Measurements from ENCODE around the gene NCK2.

Gene NCK2

DNA sequence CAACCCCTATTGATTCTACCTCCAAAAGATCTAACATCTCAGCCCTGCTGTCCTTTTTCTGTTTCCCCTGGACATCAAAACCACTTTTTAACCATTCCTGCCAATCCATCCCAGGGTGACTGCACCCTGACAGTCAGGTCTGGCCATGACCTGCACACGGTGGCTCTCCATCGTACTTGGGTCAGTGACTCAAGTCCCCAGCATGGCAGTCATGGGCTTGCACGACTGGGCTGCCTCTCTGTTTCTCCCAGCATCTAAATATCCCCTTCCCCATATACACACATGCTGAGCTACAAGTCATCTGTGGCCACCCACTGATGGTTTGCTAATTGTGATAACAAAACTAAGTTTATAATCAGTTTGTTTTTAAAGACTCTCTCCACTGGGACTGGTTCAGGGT is 6.6 kb downstream of the NCK2 start:
- H3K4me1 ChIP-seq (ENCODE audit: insufficient read depth, low read length, severe bottlenecking) = peaks cover 2% of the 10 kb centered on the region
- H3K4me2 ChIP-seq (ENCODE audit: low read length) = no peak overlapping the region
- TF ChIP-seq, protein P1, sequence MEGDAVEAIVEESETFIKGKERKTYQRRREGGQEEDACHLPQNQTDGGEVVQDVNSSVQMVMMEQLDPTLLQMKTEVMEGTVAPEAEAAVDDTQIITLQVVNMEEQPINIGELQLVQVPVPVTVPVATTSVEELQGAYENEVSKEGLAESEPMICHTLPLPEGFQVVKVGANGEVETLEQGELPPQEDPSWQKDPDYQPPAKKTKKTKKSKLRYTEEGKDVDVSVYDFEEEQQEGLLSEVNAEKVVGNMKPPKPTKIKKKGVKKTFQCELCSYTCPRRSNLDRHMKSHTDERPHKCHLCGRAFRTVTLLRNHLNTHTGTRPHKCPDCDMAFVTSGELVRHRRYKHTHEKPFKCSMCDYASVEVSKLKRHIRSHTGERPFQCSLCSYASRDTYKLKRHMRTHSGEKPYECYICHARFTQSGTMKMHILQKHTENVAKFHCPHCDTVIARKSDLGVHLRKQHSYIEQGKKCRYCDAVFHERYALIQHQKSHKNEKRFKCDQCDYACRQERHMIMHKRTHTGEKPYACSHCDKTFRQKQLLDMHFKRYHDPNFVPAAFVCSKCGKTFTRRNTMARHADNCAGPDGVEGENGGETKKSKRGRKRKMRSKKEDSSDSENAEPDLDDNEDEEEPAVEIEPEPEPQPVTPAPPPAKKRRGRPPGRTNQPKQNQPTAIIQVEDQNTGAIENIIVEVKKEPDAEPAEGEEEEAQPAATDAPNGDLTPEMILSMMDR (IDR thresholded peaks at IDR 0.05; ENCODE audit: low read length) = no peak
- no peak for TF ChIP-seq EZH2 (IDR thresholded peaks at IDR 0.05; ENCODE audit: borderline replicate concordance, low read length)
- no peaks in the 10 kb centered on the region for H3K79me2 ChIP-seq (ENCODE audit: insufficient read depth, low read length)
- no peak overlapping the region for H3K4me3 ChIP-seq (ENCODE audit: low read depth, low read length, poor library complexity, severe bottlenecking)
- no peak overlapping the region for H3K27ac ChIP-seq (ENCODE audit: low read depth, low read length, poor library complexity, severe bottlenecking)
- no peaks in the 10 kb centered on the region for H3K9me3 ChIP-seq (ENCODE audit: low read length)
- no peak overlapping the region for H3K9ac ChIP-seq (ENCODE audit: low read length)
- H2AFZ ChIP-seq (ENCODE audit: low read length) = no peak overlapping the region
- no peaks in the 10 kb centered on the region for H3K36me3 ChIP-seq (ENCODE audit: insufficient read depth, low read length)
- no peaks in the 10 kb centered on the region for H3K9me2 ChIP-seq (ENCODE audit: low read depth, low read length)
- no peaks in the 10 kb centered on the region for H4K20me1 ChIP-seq (ENCODE audit: insufficient read depth, low read length)
- H3F3A ChIP-seq (ENCODE audit: insufficient read depth, low read length) = no peaks in the 10 kb centered on the region; the same call in 1 of the 2 replicates
- peaks cover 3% of the 10 kb centered on the region; the same call in 1 of the 2 replicates for H3K27me3 ChIP-seq (ENCODE audit: insufficient read depth, low read length)

DNA sequence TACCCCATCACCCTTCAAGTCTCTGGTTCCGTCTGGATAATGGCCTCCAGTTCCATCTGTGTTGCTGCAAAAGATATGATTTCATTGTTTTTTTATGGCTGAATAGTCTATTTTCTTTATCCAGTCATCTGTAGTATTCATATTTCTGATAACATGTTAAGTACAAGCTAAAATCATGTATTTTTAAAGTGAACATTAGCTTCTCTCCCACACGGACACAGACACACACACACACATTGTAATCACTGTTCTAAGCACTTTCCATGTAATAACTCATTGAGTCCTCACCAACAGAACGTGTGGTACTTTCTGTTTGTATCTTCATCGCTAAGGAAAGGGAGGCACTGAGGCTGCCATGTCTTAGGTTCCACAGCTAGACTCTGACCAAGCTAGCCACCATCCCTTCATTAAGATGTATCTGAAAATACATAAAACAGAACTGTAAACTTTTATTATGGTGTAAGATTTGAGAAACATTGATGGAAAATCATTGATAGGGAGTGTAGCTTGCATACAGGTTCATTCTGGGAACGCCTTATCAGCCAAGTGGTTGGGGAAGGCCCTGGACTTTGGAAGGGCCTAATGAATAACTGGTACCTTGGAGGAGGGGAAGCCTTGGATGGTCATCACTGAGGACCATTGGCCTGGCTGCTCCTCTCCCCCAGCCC is 8.1 kb downstream of the NCK2 start:
- no peak for TF ChIP-seq EZH2 (IDR thresholded peaks at IDR 0.05; ENCODE audit: borderline replicate concordance, low read length)
- TF ChIP-seq, protein P1 (IDR thresholded peaks at IDR 0.05; ENCODE audit: low read length) = no peak
- no peaks in the 10 kb centered on the region for H4K20me1 ChIP-seq (ENCODE audit: insufficient read depth, low read length)
- no peaks in the 10 kb centered on the region for H3K27me3 ChIP-seq (ENCODE audit: insufficient read depth, low read length)
- no peaks in the 10 kb centered on the region for H3K9me3 ChIP-seq (ENCODE audit: low read length)
- H3K27ac ChIP-seq (ENCODE audit: low read depth, low read length, poor library complexity, severe bottlenecking) = no peak overlapping the region
- no peaks in the 10 kb centered on the region for H3K4me1 ChIP-seq (ENCODE audit: insufficient read depth, low read length, severe bottlenecking)
- no peak overlapping the region for H3K9ac ChIP-seq (ENCODE audit: low read length)
- no peaks in the 10 kb centered on the region for H3K9me2 ChIP-seq (ENCODE audit: low read depth, low read length)
- no peaks in the 10 kb centered on the region for H3F3A ChIP-seq (ENCODE audit: insufficient read depth, low read length)
- no peak overlapping the region for H3K4me3 ChIP-seq (ENCODE audit: low read depth, low read length, poor library complexity, severe bottlenecking)
- no peaks in the 10 kb centered on the region for H3K36me3 ChIP-seq (ENCODE audit: insufficient read depth, low read length)
- no peaks in the 10 kb centered on the region for H3K79me2 ChIP-seq (ENCODE audit: insufficient read depth, low read length)
- no peak overlapping the region for H3K4me2 ChIP-seq (ENCODE audit: low read length)
- no peak overlapping the region for H2AFZ ChIP-seq (ENCODE audit: low read length)

DNA sequence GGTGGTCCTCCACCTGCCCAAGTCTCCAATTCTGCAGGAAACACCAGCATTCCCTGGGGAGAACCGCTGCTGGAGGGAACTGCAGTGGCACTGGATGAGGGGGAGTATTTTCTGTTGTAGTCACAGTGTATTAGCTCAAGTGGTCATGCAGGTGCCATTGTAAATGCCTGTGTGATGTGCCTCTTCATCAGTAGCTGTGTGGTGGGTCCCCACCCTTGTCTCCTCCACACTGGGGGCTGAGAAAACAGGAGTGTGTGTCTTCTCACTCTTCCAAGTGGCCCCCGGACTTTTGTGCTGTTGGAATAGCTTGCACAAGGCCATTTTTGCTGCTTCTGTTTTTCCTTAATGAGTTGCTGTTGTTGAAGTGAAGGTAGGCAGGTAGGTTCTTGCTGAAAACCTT is 8.7 kb downstream of the NCK2 start:
- Histone ChIP-seq H2AFZ (ENCODE audit: low read length) (no peak overlapping the region), H3K9me3 (ENCODE audit: low read length) (no peaks in the 10 kb centered on the region), H3K27me3 (ENCODE audit: insufficient read depth, low read length) (no peaks in the 10 kb centered on the region), H3K4me1 (ENCODE audit: insufficient read depth, low read length, severe bottlenecking) (no peaks in the 10 kb centered on the region), H3K9ac (ENCODE audit: low read length) (no peak overlapping the region), H3F3A (ENCODE audit: insufficient read depth, low read length) (no peaks in the 10 kb centered on the region), H3K79me2 (ENCODE audit: insufficient read depth, low read length) (no peaks in the 10 kb centered on the region), H3K4me3 (ENCODE audit: low read depth, low read length, poor library complexity, severe bottlenecking) (no peak overlapping the region), H4K20me1 (ENCODE audit: insufficient read depth, low read length) (no peaks in the 10 kb centered on the region), H3K9me2 (ENCODE audit: low read depth, low read length) (no peaks in the 10 kb centered on the region), H3K4me2 (ENCODE audit: low read length) (no peak overlapping the region), H3K36me3 (ENCODE audit: insufficient read depth, low read length) (no peaks in the 10 kb centered on the region), H3K27ac (ENCODE audit: low read depth, low read length, poor library complexity, severe bottlenecking) (no peak overlapping the region)
- TF ChIP-seq, protein P1 (IDR thresholded peaks at IDR 0.05; ENCODE audit: low read length) = no peak
- no peak for TF ChIP-seq EZH2 (IDR thresholded peaks at IDR 0.05; ENCODE audit: borderline replicate concordance, low read length)
